IMR-90 (cell line): ENCODE results near the gene PLA2G2D. TPM values are rescaled to one million over a fixed set of nuclear protein-coding genes. Genes with fewer than 3 reads are reported as not detected.

ENCODE experiments used
- ATAC-seq: fragments of 200-7000 bp; cut with Tn5 transposase; 2 replicates; pipeline ENCODE4 v1.9.1; 2020; ENCODE audit warnings: low read depth, mild to moderate bottlenecking, moderate library complexity
- BruUV-seq: library from RNA; stranded (reverse); fragments of 400-500 nt; replicated peaks from 2 replicates; lab custom pipeline; 2021; lab: Mats Ljungman, UMichigan
- CTCF ChIA-PET: fragments of 300-600 bp; formaldehyde crosslinking; extraction: SDS; loops from one replicate; lab custom pipeline; 2021; ENCODE audit warnings: antibody characterized with exemption; lab: Yijun Ruan, JAX
- POLR2A ChIA-PET: fragments of 300-600 bp; sonication (Branson Sonifier 250); formaldehyde crosslinking; loops from one replicate; lab custom pipeline; 2022; ENCODE audit warnings: antibody characterized with exemption; ENCODE audit not compliant: unreplicated experiment; lab: Charles Lee
- DNase-seq: peaks from one replicate; pipeline ENCODE4 v3.0.0; 2013
- H2AFZ ChIP-seq: replicated peaks from 2 replicates; pipeline ENCODE3; 2013; ENCODE audit warnings: low read length, mild to moderate bottlenecking; ENCODE audit not compliant: poor library complexity
- H2AK5ac ChIP-seq: 2 replicates; pipeline ENCODE4 v1.6.1; 2013; ENCODE audit warnings: low read depth, low read length, inconsistent platforms
- H2AK9ac ChIP-seq: replicated peaks from 2 replicates; pipeline ENCODE3; 2013; ENCODE audit warnings: mild to moderate bottlenecking, low read depth, low read length, moderate library complexity; ENCODE audit not compliant: poor library complexity
- H2BK120ac ChIP-seq: 2 replicates; pipeline ENCODE4 v1.6.1; 2013; ENCODE audit warnings: low read depth, low read length, inconsistent platforms
- H2BK15ac ChIP-seq: 3 replicates; pipeline ENCODE4 v1.6.1; 2013; ENCODE audit warnings: low read depth, low read length, inconsistent platforms
- H2BK20ac ChIP-seq: 2 replicates; pipeline ENCODE4 v1.6.1; 2013; ENCODE audit warnings: low read depth, mild to moderate bottlenecking, inconsistent platforms, low read length, moderate library complexity
- H2BK5ac ChIP-seq: 2 replicates; pipeline ENCODE4 v1.6.1; 2013; ENCODE audit warnings: mild to moderate bottlenecking, low read depth, low read length, inconsistent platforms; ENCODE audit not compliant: poor library complexity, severe bottlenecking
- H3K14ac ChIP-seq: replicated peaks from 2 replicates; pipeline ENCODE4 v1.6.1; 2013; ENCODE audit warnings: low read depth, low read length, inconsistent platforms
- H3K18ac ChIP-seq: 2 replicates; pipeline ENCODE4 v1.6.1; 2013; ENCODE audit warnings: low read depth, low read length, control low read depth
- H3K23ac ChIP-seq: 2 replicates; pipeline ENCODE4 v1.6.1; 2013; ENCODE audit warnings: low read depth, low read length, inconsistent platforms
- H3K27ac ChIP-seq: 2 replicates; pipeline ENCODE4 v1.5.1; 2013; ENCODE audit warnings: mild to moderate bottlenecking, control low read depth, low read length; ENCODE audit not compliant: insufficient read depth
- H3K27me3 ChIP-seq: 2 replicates; pipeline ENCODE4 v1.6.1; 2013; ENCODE audit warnings: low read length; ENCODE audit not compliant: control insufficient read depth, insufficient read depth
- H3K36me3 ChIP-seq: 2 replicates; pipeline ENCODE4 v1.6.1; 2013; ENCODE audit warnings: low read length, mixed read lengths; ENCODE audit not compliant: control insufficient read depth, insufficient read depth
- H3K4ac ChIP-seq: 2 replicates; pipeline ENCODE4 v1.6.1; 2013; ENCODE audit warnings: low read depth, low read length, inconsistent platforms
- H3K4me1 ChIP-seq: 2 replicates; pipeline ENCODE4 v1.6.1; 2013; ENCODE audit warnings: low read length, mixed read lengths; ENCODE audit not compliant: control insufficient read depth, insufficient read depth
- H3K4me2 ChIP-seq: 2 replicates; pipeline ENCODE4 v1.6.1; 2013; ENCODE audit warnings: low read depth, mild to moderate bottlenecking, control low read depth, low read length, moderate library complexity
- H3K4me3 ChIP-seq: 2 replicates; pipeline ENCODE4 v1.5.1; 2013; ENCODE audit warnings: low read depth, mild to moderate bottlenecking, control low read depth, low read length, moderate library complexity; ENCODE audit not compliant: insufficient read depth
- H3K56ac ChIP-seq: 2 replicates; pipeline ENCODE4 v1.6.1; 2013; ENCODE audit warnings: low read length, inconsistent platforms; ENCODE audit not compliant: insufficient read depth; ENCODE audit errors: extremely low read depth
- H3K79me1 ChIP-seq, 2 experiments: 2 replicates each; pipeline ENCODE4 v1.6.1; 2013; ENCODE audit warnings: low read length in 2 of 2, inconsistent platforms in 1 of 2, low read depth in 1 of 2
- H3K9ac ChIP-seq: 2 replicates; pipeline ENCODE4 v1.6.1; 2013; ENCODE audit warnings: low read depth, low read length, control low read depth
- H3K9me1 ChIP-seq: 2 replicates; pipeline ENCODE4 v1.6.1; 2013; ENCODE audit warnings: low read length, inconsistent platforms; ENCODE audit not compliant: insufficient read depth
- H3K9me3 ChIP-seq: 2 replicates; pipeline ENCODE4 v1.6.1; 2013; ENCODE audit warnings: low read length; ENCODE audit not compliant: control insufficient read depth, insufficient read depth
- H4K20me1 ChIP-seq: 2 replicates; pipeline ENCODE4 v1.6.1; 2013; ENCODE audit warnings: low read length, inconsistent platforms; ENCODE audit not compliant: insufficient read depth
- H4K5ac ChIP-seq: 2 replicates; pipeline ENCODE4 v1.6.1; 2013; ENCODE audit warnings: mild to moderate bottlenecking, low read depth, low read length, control low read depth
- H4K8ac ChIP-seq, 2 experiments: 2 replicates each; pipeline ENCODE4 v1.6.1; 2013; ENCODE audit warnings: low read depth in 2 of 2, low read length in 2 of 2, control low read depth in 1 of 2, inconsistent platforms in 1 of 2
- H4K91ac ChIP-seq: 2 replicates; pipeline ENCODE4 v1.6.1; 2013; ENCODE audit warnings: low read depth, low read length, inconsistent platforms; ENCODE audit not compliant: insufficient read depth
- BHLHE40 ChIP-seq: fragments of 150-350 bp; IDR thresholded peaks from 2 replicates; pipeline ENCODE4 v1.6.1; 2016; ENCODE audit warnings: mild to moderate bottlenecking, low read depth, low read length
- CEBPB ChIP-seq: IDR thresholded peaks from 2 replicates; pipeline ENCODE4 v1.6.1; 2012; ENCODE audit warnings: low read depth, low read length, improper control_type of control experiment
- CHD1 ChIP-seq: IDR thresholded peaks from 2 replicates; pipeline ENCODE4 v1.6.1; 2012; ENCODE audit warnings: low read depth, low read length, improper control_type of control experiment
- CTCF ChIP-seq: conservative IDR thresholded peaks from 2 replicates; pipeline ENCODE4 v1.5.1; 2012; ENCODE audit warnings: mild to moderate bottlenecking, low read depth, low read length, improper control_type of control experiment
- ELK1 ChIP-seq: fragments of 150-350 bp; IDR thresholded peaks from 2 replicates; pipeline ENCODE4 v1.6.1; 2016; ENCODE audit warnings: low read depth, mild to moderate bottlenecking, low read length, moderate library complexity, borderline replicate concordance
- FOS ChIP-seq: fragments of 150-350 bp; IDR thresholded peaks from 2 replicates; pipeline ENCODE4 v1.6.1; 2016; ENCODE audit warnings: low read depth, low read length
- MAFK ChIP-seq: IDR thresholded peaks from 2 replicates; pipeline ENCODE4 v1.6.1; 2012; ENCODE audit warnings: low read depth, low read length, improper control_type of control experiment
- MAZ ChIP-seq: IDR thresholded peaks from 2 replicates; pipeline ENCODE4 v1.6.1; 2012; ENCODE audit warnings: low read depth, mild to moderate bottlenecking, low read length, improper control_type of control experiment, moderate library complexity, borderline replicate concordance
- MXI1 ChIP-seq: IDR thresholded peaks from 2 replicates; pipeline ENCODE4 v1.6.1; 2012; ENCODE audit warnings: low read depth, mild to moderate bottlenecking, low read length, moderate library complexity, borderline replicate concordance
- NFE2L2 ChIP-seq: fragments of 150-350 bp; IDR thresholded peaks from 2 replicates; pipeline ENCODE4 v1.6.1; 2016; ENCODE audit warnings: low read depth, mild to moderate bottlenecking, low read length
- POLR2A ChIP-seq: IDR thresholded peaks from 2 replicates; pipeline ENCODE4 v1.6.1; 2012; ENCODE audit warnings: mild to moderate bottlenecking, low read depth, low read length
- RAD21 ChIP-seq: IDR thresholded peaks from 2 replicates; pipeline ENCODE4 v1.6.1; 2012; ENCODE audit warnings: low read length, improper control_type of control experiment
- RCOR1 ChIP-seq: IDR thresholded peaks from 2 replicates; pipeline ENCODE4 v1.6.1; 2012; ENCODE audit warnings: mild to moderate bottlenecking, low read length, improper control_type of control experiment; ENCODE audit not compliant: insufficient replicate concordance
- RFX5 ChIP-seq: IDR thresholded peaks from 2 replicates; pipeline ENCODE4 v1.8.0; 2012; ENCODE audit warnings: low read depth, mild to moderate bottlenecking, low read length, moderate library complexity
- SMC3 ChIP-seq: fragments of 150-350 bp; IDR thresholded peaks from 2 replicates; pipeline ENCODE4 v1.6.1; 2016; ENCODE audit warnings: low read depth, mild to moderate bottlenecking, antibody characterized with exemption, low read length, moderate library complexity
- USF2 ChIP-seq: fragments of 150-350 bp; IDR thresholded peaks from 2 replicates; pipeline ENCODE4 v1.6.1; 2017; ENCODE audit warnings: mild to moderate bottlenecking, antibody characterized with exemption, low read length, low read depth
- WGBS, 2 experiments: methylation state at CpG; one replicate each; pipeline versions ENCODE4 v1.1.5 to v1.1.7; 2013; ENCODE audit warnings: missing lambda C conversion rate in 2 of 2; ENCODE audit not compliant: insufficient read length in 1 of 2; ENCODE audit errors: extremely low coverage in 2 of 2; 5-methylcytosine and 5-hydroxymethylcytosine counted together
- dilution Hi-C: fragments of 300-500 bp; cut with HindIII; formaldehyde crosslinking; loops from one replicate; pipeline ENCODE4 v1.14.3; 2018; ENCODE audit warnings: low sequenced_read_pairs; ENCODE audit not compliant: unreplicated experiment
- in situ Hi-C: fragments of 300-500 bp; cut with MboI; formaldehyde crosslinking; loops from 3 replicates; pipeline ENCODE4 v1.14.3; 2019; ENCODE audit warnings: low sequenced_read_pairs, inconsistent platforms, mixed read lengths
- intact Hi-C: fragments of 100-400 bp; cut with micrococcal nuclease; formaldehyde crosslinking; loops from 2 replicates; pipeline ENCODE4 v1.10.0; 2022
- polyA plus RNA-seq, 3 experiments: library from polyadenylated mRNA; depleted of rRNA; stranded (reverse); fragments of >200 nt; gene quantifications; 2 replicates each; pipeline ENCODE4 v1.2.3, GENCODE V29; 2012; ENCODE audit warnings: low replicate concordance in 1 of 3
- total RNA-seq: library from RNA; depleted of rRNA; stranded (reverse); fragments of >200 nt; gene quantifications from 2 replicates; pipeline ENCODE4 v1.2.3, GENCODE V29; 2012

The PLA2G2D gene
- total and polyA plus RNA-seq, 2 of the 4 experiments (the other 2 are of a cell fraction) = not detected

- no peaks in the 10 kb centered on the region for H4K20me1 ChIP-seq
- H3K79me1 ChIP-seq = no peaks in the 10 kb centered on the region
- H2AK9ac ChIP-seq = no peak within 1 kb of the TSS
- H2BK5ac ChIP-seq = no peak within 1 kb of the TSS
- no peak within 1 kb of the TSS for H3K4me3 ChIP-seq
- H3K36me3 ChIP-seq = no peaks in the 10 kb centered on the region
- no TSS peak for BruUV-seq
- POLR2A ChIA-PET = no interaction called here
- no peak within 1 kb of the TSS for H4K5ac ChIP-seq
- no peak within 1 kb of the TSS for H2BK15ac ChIP-seq
- intact Hi-C loops = no loop called here
- CTCF ChIA-PET = no interaction called here
- H3K9me1 ChIP-seq = no peaks in the 10 kb centered on the region
- H4K8ac ChIP-seq = no peak within 1 kb of the TSS
- ATAC-seq (peak; percentile 40; the same call in 1 of the 2 replicates), DNase-seq (peak; percentile 18)
- H3K56ac ChIP-seq = no peak within 1 kb of the TSS
- no peak within 1 kb of the TSS for H3K9ac ChIP-seq
- no peak within 1 kb of the TSS for H2AK5ac ChIP-seq
- no peak within 1 kb of the TSS for H2BK120ac ChIP-seq
- no peak within 1 kb of the TSS for H3K4me2 ChIP-seq
- H3K23ac ChIP-seq = no peak within 1 kb of the TSS
- in situ Hi-C loops = no loop called here
- dilution Hi-C loops = no loop called here
- no CpG with 5 or more reads among the region's 7 CpGs for WGBS, 2 experiments
- no peaks in the 10 kb centered on the region for H3K27me3 ChIP-seq
- H2BK20ac ChIP-seq = no peak within 1 kb of the TSS
- no peak within 1 kb of the TSS for H3K14ac ChIP-seq
- H3K4ac ChIP-seq = no peak within 1 kb of the TSS
- H3K27ac ChIP-seq = no peak within 1 kb of the TSS
- no peak within 1 kb of the TSS for H4K91ac ChIP-seq
- H3K18ac ChIP-seq = no peak within 1 kb of the TSS
- 0 out of 2 replicates have a peak, but pooled peaks cover 2% of the 10 kb centered on the region for H3K4me1 ChIP-seq
- no peaks in the 10 kb centered on the region for H3K9me3 ChIP-seq
- H2AFZ ChIP-seq = peak within 1 kb of the TSS; percentile 39
- TF ChIP-seq MAZ (no peak), MXI1 (no peak), RCOR1 (no peak), NFE2L2 (no peak), MAFK (no peak), SMC3 (no peak), CTCF (no peak), BHLHE40 (no peak), CEBPB (no peak), RAD21 (no peak), FOS (no peak), RFX5 (no peak), ELK1 (no peak), CHD1 (no peak), POLR2A (no peak), USF2 (no peak)
Measured at GRCh38 chr1:20069874-20070273, 49.5 kb downstream of the PLA2G2D start, which contains the start of gene PLA2G5. Gene PLA2G5 (plus strand): TSS chr1:20070194. CDS start chr1:20084831, 14,637 bp downstream.
